Body of pancreas (tissue), 4 donors: Measurements from ENCODE around the gene IGBP1. TPM values are rescaled to one million over a fixed set of nuclear protein-coding genes. Genes with fewer than 3 reads are reported as not detected.

ENCODE experiments used
- ATAC-seq: fragments of 150-250 bp; one replicate; pipeline ENCODE4 v1.9.1; 2016
- DNase-seq, 4 donors: peaks; one replicate each; pipeline ENCODE4 v3.0.0-alpha.2; 2019
- H3K27ac ChIP-seq, 4 donors: fragments of 200-600 bp; sonication (generic); 1 replicate in 3 of 4; 2 replicates in 1 of 4; pipeline versions ENCODE4 v1.5.1 to v1.6.1; 2016 to 2019; ENCODE audit warnings: mild to moderate bottlenecking in 1 of 4, mixed read lengths in 1 of 4, moderate library complexity in 1 of 4
- H3K27me3 ChIP-seq, 2 donors: fragments of 200-600 bp; sonication (generic); one replicate each; pipeline ENCODE4 v1.6.0; 2016; ENCODE audit warnings: mild to moderate bottlenecking in 1 of 2
- H3K36me3 ChIP-seq, 2 donors: fragments of 200-600 bp; sonication (generic); replicated peaks in 1 of 2; 2 replicates each; pipeline ENCODE4 v1.5.1; 2016; ENCODE audit warnings: low read depth in 2 of 2; ENCODE audit not compliant: insufficient read depth in 1 of 2
- H3K4me1 ChIP-seq: fragments of 200-600 bp; sonication (generic); one replicate; pipeline ENCODE4 v1.6.0; 2016
- H3K4me3 ChIP-seq, 2 donors: fragments of 200-600 bp; sonication (generic); 1 replicate in 1 of 2; 2 replicates in 1 of 2; pipeline ENCODE4 v1.5.1; 2016 to 2019
- H3K9me3 ChIP-seq, 3 donors: fragments of 200-600 bp; sonication (generic); 1 replicate in 2 of 3; 2 replicates in 1 of 3; pipeline ENCODE4 v1.5.1; 2016
- CTCF ChIP-seq, 7 experiments: fragments of 450-650 bp in 4 of 7; fragments of 200-600 bp in 3 of 7; sonication (generic) in 3 of 7; IDR thresholded peaks; one replicate each; pipeline ENCODE4 v1.5.1; 2016 to 2019; ENCODE audit warnings: antibody characterized with exemption in 7 of 7
- POLR2A ChIP-seq, 3 donors: fragments of 450-650 bp; IDR thresholded peaks; one replicate each; pipeline ENCODE4 v1.6.1; 2016; ENCODE audit warnings: antibody characterized with exemption in 3 of 3, mild to moderate bottlenecking in 2 of 3
- WGBS, 2 donors: methylation state at CpG; one replicate each; pipeline ENCODE4 v1.1.5; 2017; 5-methylcytosine and 5-hydroxymethylcytosine counted together
- intact Hi-C: fragments of 100-400 bp; cut with DNase I; formaldehyde crosslinking; loops from one replicate; pipeline ENCODE4 v1.15.1; 2023
- total RNA-seq, 2 donors: library from RNA; depleted of rRNA; stranded (reverse); fragments of >200 nt; gene quantifications; one replicate each; pipeline ENCODE4 v1.1.0, GENCODE V29; 2016

The IGBP1 gene
- total RNA-seq, 2 donors from 2014 or later = 39.9 to 64.1 TPM

DNA sequence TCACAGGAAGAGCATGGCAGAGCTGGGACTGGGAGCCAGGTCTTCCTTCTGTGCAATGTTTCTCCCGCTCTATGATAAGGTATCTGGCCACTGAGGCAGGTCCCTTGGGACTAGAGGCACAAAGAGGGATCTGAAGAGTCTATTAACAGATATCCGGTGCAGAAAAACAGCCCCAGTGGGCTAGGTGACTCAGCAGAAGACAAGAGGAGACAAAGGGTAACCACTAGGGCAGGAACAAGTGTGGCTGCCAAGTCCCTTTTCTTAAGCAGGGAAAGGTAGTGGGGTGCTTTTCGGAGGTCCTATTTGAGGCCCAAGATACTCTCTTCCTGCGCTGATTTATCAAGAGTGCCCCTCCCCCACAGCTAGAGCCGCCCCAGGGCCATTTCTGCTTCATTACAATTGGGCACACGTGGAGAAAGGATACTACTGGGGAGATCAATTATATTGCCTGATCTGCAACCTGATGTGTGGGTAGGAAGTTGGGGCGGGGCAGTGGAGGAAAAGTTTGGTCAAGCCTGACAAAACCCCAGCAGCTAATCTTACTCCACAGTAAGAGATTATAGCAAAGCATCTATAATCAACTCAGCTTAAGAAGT is 43.8 kb downstream of the IGBP1 start, which contains the start of gene DGAT2L6:
TSS of gene DGAT2L6 (plus strand) at position 546 of the 596 bp plus-strand sequence. CDS start 100 bp downstream, outside the sequence.
- Histone ChIP-seq H3K4me1 (no peaks in the 10 kb centered on the region), H3K27me3 (no peaks in the 10 kb centered on the region), H3K36me3 (no peaks in the 10 kb centered on the region), H3K27ac (no peak within 1 kb of the TSS), H3K4me3 (no peak within 1 kb of the TSS), H3K9me3 (no peaks in the 10 kb centered on the region)
- DNase-seq = no peak
- WGBS, 2 donors = 69 to 75% methylated on average over 5 to 7 of the region's 7 CpGs
- no peak for ATAC-seq
- intact Hi-C loops = no loop called here
- TF ChIP-seq CTCF (IDR thresholded peaks at IDR 0.05) (no peak), POLR2A (IDR thresholded peaks at IDR 0.05) (no peak)

- H3K4me3 ChIP-seq = no peak overlapping the region
- H3K4me1 ChIP-seq = no peaks in the 10 kb centered on the region
- no peak for TF ChIP-seq CTCF (IDR thresholded peaks at IDR 0.05)
- TF ChIP-seq POLR2A (IDR thresholded peaks at IDR 0.05) = no peak
- no peak for DNase-seq
- no peaks in the 10 kb centered on the region for H3K9me3 ChIP-seq
- no peak overlapping the region for H3K27ac ChIP-seq
- no peaks in the 10 kb centered on the region for H3K27me3 ChIP-seq
- H3K36me3 ChIP-seq = no peaks in the 10 kb centered on the region
- ATAC-seq = no peak
- intact Hi-C loops = no loop called here
- 58 to 83% methylated on average over 5 of the region's 5 CpGs for WGBS, 2 donors
Measured at GRCh38 chrX:70183091-70183490, 49.8 kb downstream of the IGBP1 start.

DNA sequence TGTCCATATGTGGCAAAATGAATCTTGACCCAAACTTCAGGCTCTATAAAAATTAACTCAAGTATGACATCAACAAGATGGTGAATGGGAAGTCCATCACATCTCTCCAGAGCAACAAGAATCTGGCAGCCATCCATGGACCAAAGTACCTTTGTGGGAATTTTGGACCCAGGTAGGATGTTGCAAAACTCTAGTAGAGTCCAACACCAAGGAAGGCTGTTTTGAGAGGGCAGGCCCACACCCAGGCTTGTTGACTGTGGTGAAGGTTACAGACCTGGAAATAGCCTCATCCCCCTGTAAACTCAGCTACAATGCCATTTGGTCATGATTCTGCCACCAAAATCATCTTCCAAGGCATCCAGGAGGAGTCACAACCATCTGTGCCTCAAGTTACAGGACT is 57.0 kb downstream of the IGBP1 start:
- intact Hi-C loops = no loop called here
- DNase-seq (no peak), ATAC-seq (no peak)
- no peaks in the 10 kb centered on the region for H3K27me3 ChIP-seq
- no peak overlapping the region for H3K27ac ChIP-seq
- TF ChIP-seq POLR2A (IDR thresholded peaks at IDR 0.05) = no peak
- TF ChIP-seq CTCF (IDR thresholded peaks at IDR 0.05) = no peak
- H3K4me1 ChIP-seq = no peaks in the 10 kb centered on the region
- H3K36me3 ChIP-seq = no peaks in the 10 kb centered on the region
- H3K9me3 ChIP-seq = no peaks in the 10 kb centered on the region
- no peak overlapping the region for H3K4me3 ChIP-seq

DNA sequence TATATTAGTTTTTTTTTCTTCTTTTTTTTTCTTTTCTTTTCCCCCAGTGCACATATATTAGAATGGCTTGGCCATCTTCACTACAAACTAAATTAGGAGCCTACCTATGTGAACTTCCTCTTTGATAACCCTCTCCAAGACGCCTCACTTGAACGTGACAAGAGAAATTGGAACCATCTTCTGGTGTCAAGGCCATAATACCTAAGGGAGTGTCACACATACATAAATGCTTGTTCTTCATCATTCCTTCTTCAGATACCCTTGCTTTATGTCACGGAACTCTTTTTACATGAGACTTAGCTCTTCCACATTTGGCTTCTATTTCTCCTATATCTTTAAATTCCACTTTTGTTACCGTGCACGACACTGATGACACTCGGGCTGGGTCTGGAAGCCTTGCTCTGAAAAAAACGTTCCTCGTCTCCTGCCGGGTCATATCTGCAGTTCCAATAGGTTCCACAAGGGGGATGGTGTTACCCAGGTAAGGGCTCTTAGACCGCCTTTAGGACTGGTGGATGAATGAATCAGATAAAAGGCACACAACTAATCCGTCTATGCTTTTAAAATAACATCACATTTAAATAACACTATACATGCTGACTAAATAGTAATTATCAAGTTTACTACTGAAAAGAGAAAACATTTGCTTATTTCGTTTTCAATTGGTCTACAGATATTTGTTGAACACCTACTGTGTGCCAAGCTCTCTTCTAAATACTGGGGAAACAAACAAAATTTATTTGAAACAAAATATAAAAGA is 63.9 kb downstream of the IGBP1 start:
- intact Hi-C loops = no loop called here
- Histone ChIP-seq H3K4me3 (no peak overlapping the region), H3K36me3 (no peaks in the 10 kb centered on the region), H3K27ac (no peak overlapping the region), H3K27me3 (no peaks in the 10 kb centered on the region), H3K4me1 (no peaks in the 10 kb centered on the region), H3K9me3 (no peaks in the 10 kb centered on the region)
- peak; percentile 51 to 66 (median 56) for DNase-seq
- no peak for ATAC-seq
- WGBS, 2 donors = 4 to 5% methylated on average over 11 to 12 of the region's 12 CpGs
- no peak for TF ChIP-seq POLR2A (IDR thresholded peaks at IDR 0.05)
- TF ChIP-seq CTCF (IDR thresholded peaks at IDR 0.05) = peak; percentile 12 to 58 (median 45)
